Measurements from ENCODE around the gene CDKAL1.

Gene CDKAL1

DNA sequence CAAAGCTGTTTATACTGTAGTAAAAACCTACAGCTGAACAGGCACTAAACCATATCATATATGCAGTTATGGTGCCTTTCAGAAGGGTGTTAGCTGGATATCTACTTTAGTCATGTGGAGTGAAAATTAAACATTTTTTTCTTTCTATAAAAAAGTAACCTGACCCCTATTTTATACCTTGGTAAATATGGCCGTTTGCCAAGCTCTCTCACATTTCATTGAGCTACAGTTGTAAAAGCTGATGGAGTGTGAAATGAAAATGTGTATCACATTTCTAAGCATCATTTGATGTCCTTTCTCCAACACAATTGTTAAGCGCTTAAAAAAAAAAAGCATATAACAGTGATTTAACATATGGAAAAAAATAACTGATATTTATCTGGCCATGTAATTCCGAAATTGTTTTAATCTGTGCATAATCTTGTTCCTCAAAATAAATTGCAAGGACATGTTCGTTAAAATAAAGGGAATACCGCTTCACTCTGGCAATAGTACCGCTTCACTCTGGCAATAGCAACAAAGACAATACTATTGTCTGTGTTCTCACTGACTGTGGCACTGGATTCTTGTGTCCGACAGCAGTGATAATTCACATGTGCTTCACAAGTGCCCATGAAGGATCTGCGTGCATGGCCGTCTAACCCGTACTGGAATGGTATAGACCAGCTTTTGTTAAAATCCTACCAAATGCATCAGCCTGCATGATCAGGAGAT is 667.5 kb downstream of the CDKAL1 start:
- Histone ChIP-seq H3K9ac (no peak overlapping the region), H3K27ac (no peak overlapping the region), H3K4me1 (no peaks in the 10 kb centered on the region), H3K36me3 (ENCODE audit: control insufficient read depth, insufficient read depth, low read length) (no peaks in the 10 kb centered on the region), H3K27me3 (ENCODE audit: control insufficient read depth, insufficient read depth, low read length) (no peaks in the 10 kb centered on the region), H3K4me3 (ENCODE audit: low read depth, low read length) (no peak overlapping the region), H3K79me2 (no peaks in the 10 kb centered on the region), H3K4me2 (ENCODE audit: low read length) (no peak overlapping the region), H3K9me3 (ENCODE audit: control insufficient read depth, low read length) (no peaks in the 10 kb centered on the region), H2AFZ (no peak overlapping the region)
- TF ChIP-seq, protein P1, sequence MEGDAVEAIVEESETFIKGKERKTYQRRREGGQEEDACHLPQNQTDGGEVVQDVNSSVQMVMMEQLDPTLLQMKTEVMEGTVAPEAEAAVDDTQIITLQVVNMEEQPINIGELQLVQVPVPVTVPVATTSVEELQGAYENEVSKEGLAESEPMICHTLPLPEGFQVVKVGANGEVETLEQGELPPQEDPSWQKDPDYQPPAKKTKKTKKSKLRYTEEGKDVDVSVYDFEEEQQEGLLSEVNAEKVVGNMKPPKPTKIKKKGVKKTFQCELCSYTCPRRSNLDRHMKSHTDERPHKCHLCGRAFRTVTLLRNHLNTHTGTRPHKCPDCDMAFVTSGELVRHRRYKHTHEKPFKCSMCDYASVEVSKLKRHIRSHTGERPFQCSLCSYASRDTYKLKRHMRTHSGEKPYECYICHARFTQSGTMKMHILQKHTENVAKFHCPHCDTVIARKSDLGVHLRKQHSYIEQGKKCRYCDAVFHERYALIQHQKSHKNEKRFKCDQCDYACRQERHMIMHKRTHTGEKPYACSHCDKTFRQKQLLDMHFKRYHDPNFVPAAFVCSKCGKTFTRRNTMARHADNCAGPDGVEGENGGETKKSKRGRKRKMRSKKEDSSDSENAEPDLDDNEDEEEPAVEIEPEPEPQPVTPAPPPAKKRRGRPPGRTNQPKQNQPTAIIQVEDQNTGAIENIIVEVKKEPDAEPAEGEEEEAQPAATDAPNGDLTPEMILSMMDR (IDR thresholded peaks at IDR 0.05) = no peak

GRCh38 chr6:21202521-21202920 is 668.3 kb downstream of the CDKAL1 start:
- H3K36me3 ChIP-seq (ENCODE audit: control insufficient read depth, insufficient read depth, low read length) = no peaks in the 10 kb centered on the region
- no peaks in the 10 kb centered on the region for H3K9me3 ChIP-seq (ENCODE audit: control insufficient read depth, low read length)
- no peak overlapping the region for H3K9ac ChIP-seq
- no peak overlapping the region for H3K4me2 ChIP-seq (ENCODE audit: low read length)
- H3K27ac ChIP-seq = no peak overlapping the region
- no peaks in the 10 kb centered on the region for H3K4me1 ChIP-seq
- no peak overlapping the region for H2AFZ ChIP-seq
- H3K27me3 ChIP-seq (ENCODE audit: control insufficient read depth, insufficient read depth, low read length) = no peaks in the 10 kb centered on the region
- TF ChIP-seq, protein P1 (IDR thresholded peaks at IDR 0.05) = no peak
- no peaks in the 10 kb centered on the region for H3K79me2 ChIP-seq
- no peak overlapping the region for H3K4me3 ChIP-seq (ENCODE audit: low read depth, low read length)

GRCh38 chr6:21204951-21205350 is 670.7 kb downstream of the CDKAL1 start:
- no peaks in the 10 kb centered on the region for H3K36me3 ChIP-seq (ENCODE audit: control insufficient read depth, insufficient read depth, low read length)
- no peaks in the 10 kb centered on the region for H3K9me3 ChIP-seq (ENCODE audit: control insufficient read depth, low read length)
- H3K27ac ChIP-seq = no peak overlapping the region
- no peaks in the 10 kb centered on the region for H3K79me2 ChIP-seq
- H3K27me3 ChIP-seq (ENCODE audit: control insufficient read depth, insufficient read depth, low read length) = no peaks in the 10 kb centered on the region
- no peak overlapping the region for H3K4me3 ChIP-seq (ENCODE audit: low read depth, low read length)
- H2AFZ ChIP-seq = no peak overlapping the region
- no peak overlapping the region for H3K9ac ChIP-seq
- no peak overlapping the region for H3K4me2 ChIP-seq (ENCODE audit: low read length)
- TF ChIP-seq, protein P1 (IDR thresholded peaks at IDR 0.05) = no peak
- H3K4me1 ChIP-seq = no peaks in the 10 kb centered on the region

DNA sequence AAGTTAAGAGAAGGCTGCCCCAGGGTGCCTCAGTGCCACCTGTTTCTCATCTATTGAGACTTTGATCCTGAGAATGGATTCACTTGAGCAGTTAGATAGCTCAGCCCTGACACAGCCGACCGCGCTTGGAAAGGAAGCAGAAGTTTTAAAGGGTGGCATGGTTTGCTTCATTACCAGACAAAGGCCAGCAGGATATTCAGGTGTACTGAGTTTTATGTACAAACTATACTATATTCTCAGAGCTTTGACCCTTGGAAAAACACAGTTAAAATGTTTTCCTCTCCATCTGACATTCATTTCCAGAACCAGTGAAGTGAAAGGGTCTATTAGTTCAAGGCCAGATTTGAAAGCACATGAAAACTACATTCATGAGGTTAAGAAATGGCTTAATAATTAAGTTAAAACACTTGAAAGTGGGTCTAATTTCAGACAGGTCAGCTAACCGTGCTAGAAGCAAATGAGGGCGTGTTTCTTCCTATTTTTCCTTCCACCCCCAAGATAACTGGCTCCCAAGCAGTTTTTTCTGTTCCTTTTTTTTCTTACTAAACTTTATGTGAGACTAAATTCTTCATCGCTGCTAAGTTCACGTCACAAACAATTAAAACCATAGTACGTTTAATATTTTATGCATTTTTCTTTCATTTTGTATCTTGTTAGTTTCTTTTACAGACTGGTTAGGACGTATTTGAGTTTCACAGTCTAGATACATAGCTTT is 674.0 kb downstream of the CDKAL1 start:
- Histone ChIP-seq H3K4me1 (no peaks in the 10 kb centered on the region), H3K27me3 (ENCODE audit: control insufficient read depth, insufficient read depth, low read length) (no peaks in the 10 kb centered on the region), H3K4me2 (ENCODE audit: low read length) (no peak overlapping the region), H3K4me3 (ENCODE audit: low read depth, low read length) (no peak overlapping the region), H3K27ac (no peak overlapping the region), H3K36me3 (ENCODE audit: control insufficient read depth, insufficient read depth, low read length) (no peaks in the 10 kb centered on the region), H3K9me3 (ENCODE audit: control insufficient read depth, low read length) (no peaks in the 10 kb centered on the region), H2AFZ (no peak overlapping the region), H3K9ac (no peak overlapping the region), H3K79me2 (no peaks in the 10 kb centered on the region)
- TF ChIP-seq, protein P1 (IDR thresholded peaks at IDR 0.05) = no peak

All from parathyroid adenoma (tissue), 2 donors.